HG02759 (cell line): ENCODE data around the gene PUS1.
"Not testable (repeated sequence)": the region's sequence is repeated elsewhere in the genome, so short reads cannot be mapped to it uniquely, and the experiment has no call there.

Experiments
- ATAC-seq: cut with Tn5 transposase; IDR thresholded peaks from one replicate; pipeline ENCODE4 v1.9.1; 2021; ENCODE audit warnings: mild to moderate bottlenecking, moderate library complexity; ENCODE audit not compliant: unreplicated experiment

Gene PUS1

GRCh38 chr12:131959116-131959515 lies 30.0 kb downstream of the PUS1 start:
- ATAC-seq = no peak

GRCh38 chr12:131959641-131960589 lies 30.8 kb downstream of the PUS1 start:
- ATAC-seq = no peak

DNA sequence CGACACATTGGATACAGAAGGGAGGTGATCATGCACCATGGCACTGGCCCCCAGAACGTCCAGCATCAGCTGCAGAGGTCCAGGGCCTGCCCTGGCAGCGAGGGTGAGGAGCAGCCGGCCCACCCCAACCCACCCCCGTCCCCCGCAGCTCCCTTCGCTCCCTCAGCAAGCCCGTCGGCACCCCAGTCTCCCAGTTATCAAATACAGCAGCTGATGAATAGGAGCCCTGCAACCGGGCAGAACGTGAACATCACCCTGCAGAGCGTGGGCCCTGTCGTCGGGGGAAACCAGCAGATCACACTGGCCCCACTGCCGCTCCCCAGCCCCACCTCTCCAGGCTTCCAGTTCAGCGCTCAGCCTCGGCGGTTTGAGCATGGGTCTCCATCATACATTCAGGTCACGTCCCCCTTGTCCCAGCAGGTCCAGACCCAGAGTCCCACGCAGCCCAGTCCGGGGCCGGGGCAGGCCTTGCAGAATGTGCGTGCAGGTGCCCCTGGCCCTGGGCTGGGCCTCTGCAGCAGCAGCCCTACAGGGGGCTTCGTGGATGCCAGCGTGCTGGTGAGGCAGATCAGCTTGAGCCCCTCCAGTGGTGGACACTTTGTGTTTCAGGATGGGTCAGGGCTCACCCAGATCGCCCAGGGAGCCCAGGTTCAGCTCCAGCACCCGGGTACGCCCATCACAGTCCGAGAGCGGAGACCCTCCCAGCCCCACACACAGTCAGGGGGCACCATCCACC lies 31.7 kb downstream of the PUS1 start:
- ATAC-seq = not testable (repeated sequence)

- ATAC-seq = not testable (repeated sequence)
Measured at GRCh38 chr12:131961328-131961727, 32.3 kb downstream of the PUS1 start.

DNA sequence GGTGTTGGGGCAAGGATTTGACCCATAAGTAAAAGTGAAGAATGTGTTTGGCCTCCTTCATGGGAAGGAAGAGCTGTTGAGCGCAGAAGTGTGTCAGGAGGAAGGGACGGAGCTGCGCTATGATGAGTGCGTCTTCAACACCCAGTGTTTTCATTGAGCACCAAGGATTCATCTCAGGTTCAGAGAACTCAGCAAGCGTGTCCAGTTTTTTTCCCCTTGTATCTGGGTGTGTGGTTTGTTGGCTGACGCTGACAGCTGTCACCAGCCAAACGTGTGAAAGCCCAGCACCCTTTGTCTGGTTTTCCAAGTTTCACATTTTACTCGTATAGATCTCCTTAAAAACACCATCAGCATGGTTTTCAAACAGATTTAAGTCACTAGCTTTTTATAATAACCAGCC lies 33.0 kb downstream of the PUS1 start:
- no peak for ATAC-seq

- ATAC-seq = no peak
Measured at GRCh38 chr12:131963381-131963780, 34.3 kb downstream of the PUS1 start.

- ATAC-seq = no peak
Measured at GRCh38 chr12:131965073-131965472, 36.0 kb downstream of the PUS1 start.

DNA sequence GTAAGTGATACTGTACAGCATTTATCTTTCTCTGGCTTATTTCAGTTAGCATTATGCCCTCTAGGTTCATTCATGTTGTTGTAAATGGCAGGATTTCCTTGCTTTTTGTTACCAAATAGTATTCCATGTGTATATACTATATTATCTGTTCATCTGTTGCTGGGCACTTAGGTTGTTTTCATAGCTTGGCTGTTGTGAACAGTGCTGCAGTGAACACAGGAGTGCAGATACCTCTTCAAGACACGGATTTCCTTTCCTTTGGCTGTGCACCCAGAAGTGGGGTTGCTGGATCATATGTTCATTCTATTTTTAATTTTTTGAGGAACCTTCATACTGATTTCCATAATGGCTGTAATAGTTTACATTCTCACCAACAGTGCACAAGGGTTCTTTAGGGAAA lies 42.1 kb downstream of the PUS1 start:
- no peak for ATAC-seq

GRCh38 chr12:131975228-131975627 lies 46.2 kb downstream of the PUS1 start:
- no peak for ATAC-seq

- no peak for ATAC-seq
Measured at GRCh38 chr12:131979606-131980005, 50.5 kb downstream of the PUS1 start.

DNA sequence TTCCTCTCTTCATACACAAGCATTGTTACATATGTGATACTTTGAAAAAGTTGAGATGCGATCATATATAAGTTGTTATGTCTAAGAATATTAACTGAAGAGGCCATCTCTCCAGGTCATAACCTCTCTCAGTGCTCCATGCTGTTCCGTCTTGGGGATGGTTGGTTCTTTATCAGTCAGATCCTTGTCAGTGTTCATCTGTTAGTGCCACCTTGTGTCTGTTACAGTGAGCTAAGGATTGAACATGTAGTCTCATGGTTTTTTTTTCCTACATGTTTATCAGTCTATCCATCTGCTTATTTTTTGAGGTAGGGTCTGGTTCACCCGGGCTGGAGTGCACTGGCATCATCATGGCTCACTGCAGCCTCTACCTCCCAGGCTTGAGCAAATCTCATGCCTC lies 51.2 kb downstream of the PUS1 start:
- ATAC-seq = no peak

DNA sequence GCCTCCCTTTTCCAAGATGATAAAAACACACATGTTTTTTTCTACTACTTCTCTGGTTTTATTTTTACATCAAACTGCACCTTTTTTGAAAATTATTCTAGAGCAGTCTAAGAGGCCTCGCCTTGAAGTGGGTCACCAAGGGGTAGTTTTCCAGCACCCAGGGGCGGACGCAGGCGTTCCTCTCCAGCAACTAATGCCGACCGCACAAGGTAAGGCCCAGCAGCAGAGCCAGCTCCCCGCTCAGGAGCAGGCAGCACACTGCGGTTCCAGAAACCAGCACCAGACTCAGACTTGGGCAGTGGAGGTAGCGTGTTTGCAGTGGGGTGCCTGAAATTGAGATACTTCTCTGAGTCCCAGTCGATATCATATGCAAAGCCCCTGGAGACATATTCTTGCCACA lies 52.3 kb downstream of the PUS1 start:
- ATAC-seq = no peak

- no peak for ATAC-seq
Measured at GRCh38 chr12:131982041-131982440, 53.0 kb downstream of the PUS1 start.

DNA sequence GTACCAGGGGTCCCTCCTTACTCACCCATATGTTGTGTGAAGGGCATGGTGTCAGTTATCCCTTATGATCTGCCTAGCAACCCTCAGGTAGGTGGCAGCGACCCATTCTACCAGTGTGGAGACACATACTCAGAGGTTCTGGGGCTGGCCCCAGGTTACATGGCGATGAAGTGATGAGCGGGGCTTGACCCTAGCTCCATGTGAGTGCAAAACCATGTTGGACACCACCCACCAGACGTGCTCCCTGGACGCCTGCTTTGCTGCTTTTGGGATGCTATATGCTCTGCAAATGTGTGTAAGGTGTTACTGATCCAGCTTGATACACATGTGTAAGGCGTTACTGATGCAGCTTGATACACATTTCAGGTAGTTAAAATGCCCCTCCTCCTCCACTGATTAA lies 54.0 kb downstream of the PUS1 start:
- ATAC-seq = no peak

- no peak for ATAC-seq
Measured at GRCh38 chr12:131983554-131983953, 54.5 kb downstream of the PUS1 start.

DNA sequence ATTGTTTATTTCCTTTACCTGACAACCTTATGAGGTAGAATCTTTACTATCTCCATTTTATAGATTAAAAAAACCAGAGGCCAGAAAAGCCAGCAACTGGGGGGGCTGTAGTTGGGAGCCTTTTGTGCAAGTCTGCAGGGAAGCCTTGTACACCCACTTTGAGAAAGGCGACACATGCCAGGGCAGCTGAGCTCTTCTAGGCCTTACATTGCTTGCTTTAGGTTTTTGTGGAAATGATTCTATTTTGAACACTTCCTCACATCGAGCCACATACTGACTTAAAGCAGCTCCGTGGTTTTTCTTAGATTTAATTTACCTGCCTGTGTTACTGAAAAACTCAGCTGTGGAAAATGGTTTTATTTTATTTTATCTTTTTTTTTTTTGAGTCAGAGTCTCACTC lies 55.3 kb downstream of the PUS1 start:
- ATAC-seq = no peak

- not testable (repeated sequence) for ATAC-seq
Measured at GRCh38 chr12:131985510-131985875, 56.4 kb downstream of the PUS1 start.

- ATAC-seq = no peak
Measured at GRCh38 chr12:131986361-131986760, 57.3 kb downstream of the PUS1 start.

DNA sequence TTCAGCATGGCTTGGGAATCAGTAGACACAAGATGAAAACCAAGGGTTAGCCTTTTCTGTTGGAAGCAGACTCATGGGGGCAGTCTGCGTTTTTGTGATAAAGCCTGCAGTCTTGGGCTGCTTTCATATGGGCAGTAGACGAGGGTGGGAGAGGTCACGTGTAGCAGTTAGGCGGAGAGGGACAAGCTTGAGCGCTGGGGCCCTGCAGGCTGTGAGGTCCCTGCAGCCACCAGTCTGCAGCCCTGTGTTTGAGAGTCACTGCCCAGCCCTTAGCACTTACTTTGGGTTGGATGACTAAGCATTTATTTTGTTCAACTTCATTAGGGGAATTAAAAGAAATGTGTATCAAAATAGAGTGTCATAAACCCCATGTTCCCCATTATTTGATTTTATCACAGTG lies 57.8 kb downstream of the PUS1 start:
- ATAC-seq = no peak

GRCh38 chr12:131987552-131987951 lies 58.5 kb downstream of the PUS1 start:
- no peak for ATAC-seq

DNA sequence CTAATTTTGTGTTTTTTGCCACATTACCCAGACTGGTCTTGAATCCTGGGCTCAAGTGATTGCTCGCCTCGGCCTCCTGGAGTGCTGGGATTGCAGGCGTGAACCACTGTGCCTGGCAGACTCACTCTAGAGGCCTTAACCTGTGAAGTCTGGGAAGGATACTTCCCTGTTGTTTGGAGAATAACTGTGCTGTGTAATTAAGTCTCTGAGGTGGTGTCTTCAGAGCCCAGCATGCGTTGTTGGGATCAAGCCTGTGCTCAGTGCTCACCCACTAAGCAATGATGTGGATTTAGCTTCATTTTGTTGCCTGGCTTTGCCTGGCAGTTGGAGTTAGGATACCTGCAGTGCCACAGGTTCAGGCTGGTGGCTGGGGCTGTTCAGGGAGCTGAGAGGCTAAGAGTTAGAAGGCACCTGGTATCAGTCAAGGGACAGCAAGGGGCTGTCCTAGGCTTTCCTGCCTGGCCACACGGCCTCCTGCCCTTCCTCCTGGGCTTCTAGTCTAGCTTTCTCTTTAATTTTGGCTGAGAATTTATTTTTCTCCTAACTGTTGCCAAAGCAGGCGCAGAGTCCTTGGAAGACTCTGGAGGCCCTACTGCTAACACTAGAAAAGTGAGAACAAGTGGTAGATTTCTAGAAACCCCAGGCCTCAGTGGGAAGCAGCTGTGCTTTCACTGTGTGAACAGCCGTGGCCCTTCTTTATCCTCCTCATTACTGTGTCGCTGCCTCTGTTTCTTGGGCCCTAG lies 59.1 kb downstream of the PUS1 start:
- ATAC-seq = no peak
